ENCODE results near the gene PCDHB10. TPM values are rescaled to one million over a fixed set of nuclear protein-coding genes. Genes with fewer than 3 reads are reported as not detected.
"Not testable (repeated sequence)": the region's sequence is repeated elsewhere in the genome, so short reads cannot be mapped to it uniquely, and the experiment has no call there.

PCDHB10 gene
- total RNA-seq, 1 donor from 2014 or later, result 9.3 TPM

- not testable (repeated sequence) for H3K4me3 Mint-ChIP-seq; H4K20me1 ChIP-seq (ENCODE audit: low read depth); H2AFZ ChIP-seq (replicated peaks); H3K4me2 ChIP-seq; H3K27me3 ChIP-seq; H3K36me3 Mint-ChIP-seq; DNase-seq (ENCODE audit: low spot score); H3K27ac ChIP-seq; H3K9ac ChIP-seq; H3F3A ChIP-seq (ENCODE audit: low read depth); H3K27ac Mint-ChIP-seq; H3K4me3 ChIP-seq; H3K27me3 Mint-ChIP-seq (ENCODE audit: insufficient read depth, low read depth); H3K79me2 ChIP-seq (ENCODE audit: low read depth); H3K4me1 ChIP-seq; H3K4me1 Mint-ChIP-seq; H3K36me3 ChIP-seq; H3K9me3 ChIP-seq (ENCODE audit: low read depth)
- H3K9me3 Mint-ChIP-seq, result peaks cover 39% of the 10 kb centered on the region
Measured at GRCh38 chr5:141216035-141216434, 23.9 kb downstream of the PCDHB10 start.

GRCh38 chr5:141223112-141223783, 31.1 kb downstream of the PCDHB10 start, which contains the start of gene PCDHB14:
Gene PCDHB14 (plus strand): TSS chr5:141223343. CDS start chr5:141223506, 163 bp downstream.
- Mint-ChIP-seq H3K27me3 (ENCODE audit: insufficient read depth, low read depth) (peaks cover 2% of the 10 kb centered on the region), H3K9me3 (peaks cover 28% of the 10 kb centered on the region), H3K4me3 (peak within 1 kb of the TSS; percentile 78), H3K27ac (peak within 1 kb of the TSS; percentile 39), H3K36me3 (peaks cover 6% of the 10 kb centered on the region), H3K4me1 (peaks cover 5% of the 10 kb centered on the region)
- Histone ChIP-seq H3K4me3 (peak within 1 kb of the TSS; percentile 39), H3F3A (ENCODE audit: low read depth) (no peaks in the 10 kb centered on the region), H2AFZ (replicated peaks) (peak within 1 kb of the TSS; percentile 77), H3K4me2 (peak within 1 kb of the TSS; percentile 67), H3K4me1 (no peaks in the 10 kb centered on the region), H3K9me3 (ENCODE audit: low read depth) (no peaks in the 10 kb centered on the region), H3K79me2 (ENCODE audit: low read depth) (no peaks in the 10 kb centered on the region), H3K36me3 (peaks cover 6% of the 10 kb centered on the region), H3K9ac (no peak within 1 kb of the TSS), H3K27me3 (no peaks in the 10 kb centered on the region), H4K20me1 (ENCODE audit: low read depth) (no peaks in the 10 kb centered on the region), H3K27ac (no peak within 1 kb of the TSS)
- TF ChIP-seq EZH2phosphoT487 (IDR thresholded peaks at IDR 0.05) (no peak), CTCF (IDR thresholded peaks at IDR 0.05) (peak; percentile 74), EZH2 (IDR thresholded peaks at IDR 0.05) (no peak)
- peak; percentile 85 for DNase-seq (ENCODE audit: low spot score)

GRCh38 chr5:141224844-141225243, 32.7 kb downstream of the PCDHB10 start:
- H3K4me1 Mint-ChIP-seq; H3K9me3 ChIP-seq (ENCODE audit: low read depth); H3K27me3 Mint-ChIP-seq (ENCODE audit: insufficient read depth, low read depth); H3K27me3 ChIP-seq; H3K36me3 Mint-ChIP-seq; H3F3A ChIP-seq (ENCODE audit: low read depth); H3K79me2 ChIP-seq (ENCODE audit: low read depth); H4K20me1 ChIP-seq (ENCODE audit: low read depth); DNase-seq (ENCODE audit: low spot score); H3K4me2 ChIP-seq; H3K4me3 ChIP-seq; H3K9ac ChIP-seq; H3K4me3 Mint-ChIP-seq; H2AFZ ChIP-seq (replicated peaks); H3K27ac Mint-ChIP-seq; H3K36me3 ChIP-seq; H3K4me1 ChIP-seq; H3K27ac ChIP-seq: not testable (repeated sequence)
- H3K9me3 Mint-ChIP-seq, result peaks cover 29% of the 10 kb centered on the region

- not testable (repeated sequence) for H3K9me3 ChIP-seq (ENCODE audit: low read depth); H3K79me2 ChIP-seq (ENCODE audit: low read depth); H3K27ac Mint-ChIP-seq; H3K9ac ChIP-seq; H3K36me3 ChIP-seq; DNase-seq (ENCODE audit: low spot score); H3K27me3 ChIP-seq; H3K4me1 Mint-ChIP-seq; H3F3A ChIP-seq (ENCODE audit: low read depth); H3K4me3 ChIP-seq; H3K4me2 ChIP-seq; H3K36me3 Mint-ChIP-seq; H3K4me1 ChIP-seq; H2AFZ ChIP-seq (replicated peaks); H3K27ac ChIP-seq; H3K4me3 Mint-ChIP-seq; H3K27me3 Mint-ChIP-seq (ENCODE audit: insufficient read depth, low read depth); H4K20me1 ChIP-seq (ENCODE audit: low read depth)
- peaks cover 29% of the 10 kb centered on the region for H3K9me3 Mint-ChIP-seq
Measured at GRCh38 chr5:141225421-141225820, 33.3 kb downstream of the PCDHB10 start.

- Histone ChIP-seq H3K9me3 (ENCODE audit: low read depth) (peaks cover 16% of the 10 kb centered on the region), H3K79me2 (ENCODE audit: low read depth) (no peaks in the 10 kb centered on the region), H3K4me1 (no peaks in the 10 kb centered on the region), H3F3A (ENCODE audit: low read depth) (no peaks in the 10 kb centered on the region), H3K36me3 (no peaks in the 10 kb centered on the region), H4K20me1 (ENCODE audit: low read depth) (no peaks in the 10 kb centered on the region), H3K27me3 (no peaks in the 10 kb centered on the region), H3K4me2 (no peak overlapping the region), H3K4me3 (no peak overlapping the region), H3K9ac (no peak overlapping the region), H2AFZ (replicated peaks) (no peak overlapping the region), H3K27ac (no peak overlapping the region)
- no peak overlapping the region for H3K27ac Mint-ChIP-seq
- H3K27me3 Mint-ChIP-seq (ENCODE audit: insufficient read depth, low read depth), result peaks cover 2% of the 10 kb centered on the region
- H3K9me3 Mint-ChIP-seq, result peaks cover 51% of the 10 kb centered on the region
- TF ChIP-seq CTCF (IDR thresholded peaks at IDR 0.05), result peak; percentile 11
- TF ChIP-seq EZH2phosphoT487 (IDR thresholded peaks at IDR 0.05), result no peak
- peaks cover 5% of the 10 kb centered on the region for H3K36me3 Mint-ChIP-seq
- no peak for DNase-seq (ENCODE audit: low spot score)
- no peak overlapping the region for H3K4me3 Mint-ChIP-seq
- H3K4me1 Mint-ChIP-seq, result no peaks in the 10 kb centered on the region
Measured at GRCh38 chr5:141234109-141234667, 42.0 kb downstream of the PCDHB10 start.

- not testable (repeated sequence) for DNase-seq (ENCODE audit: low spot score)
Measured at GRCh38 chr5:141235922-141236321, 43.8 kb downstream of the PCDHB10 start.

More at GRCh38 chr5:141235922-141236321, 43.8 kb downstream of the PCDHB10 start:
- H3K9ac ChIP-seq; H3K4me3 Mint-ChIP-seq; H3F3A ChIP-seq (ENCODE audit: low read depth); H3K27me3 ChIP-seq; H3K4me1 Mint-ChIP-seq; H3K79me2 ChIP-seq (ENCODE audit: low read depth); H4K20me1 ChIP-seq (ENCODE audit: low read depth); H3K36me3 Mint-ChIP-seq; H3K4me3 ChIP-seq; H3K4me1 ChIP-seq; H3K27ac ChIP-seq; H3K4me2 ChIP-seq; H3K36me3 ChIP-seq; H3K27ac Mint-ChIP-seq; H3K27me3 Mint-ChIP-seq (ENCODE audit: insufficient read depth, low read depth); H2AFZ ChIP-seq (replicated peaks): not testable (repeated sequence)
- peaks cover 65% of the 10 kb centered on the region for H3K9me3 Mint-ChIP-seq
- H3K9me3 ChIP-seq (ENCODE audit: low read depth), result peaks cover 16% of the 10 kb centered on the region

Measured in neural progenitor cell (in vitro differentiated cells).